HG03045 (cell line): ENCODE data around the gene LIMS4.
"Not testable (repeated sequence)": the region's sequence is repeated elsewhere in the genome, so short reads cannot be mapped to it uniquely, and the experiment has no call there.

Experiments
- ATAC-seq: cut with Tn5 transposase; IDR thresholded peaks from one replicate; pipeline ENCODE4 v1.9.1; 2021; ENCODE audit warnings: mild to moderate bottlenecking, moderate library complexity; ENCODE audit not compliant: unreplicated experiment

Gene LIMS4

GRCh38 chr2:110472171-110473058, at the start of gene LIMS4:
Gene LIMS4, minus strand, starts transcription at chr2:110472816. Its CDS starts 38 bp downstream, at chr2:110472778.
- not testable (repeated sequence) for ATAC-seq

GRCh38 chr2:110499755-110500377, 27.2 kb upstream of the LIMS4 start:
- ATAC-seq: not testable (repeated sequence)

GRCh38 chr2:110496027-110496426, 23.4 kb upstream of the LIMS4 start:
- ATAC-seq: not testable (repeated sequence)

GRCh38 chr2:110494488-110494887, 21.9 kb upstream of the LIMS4 start:
- ATAC-seq: not testable (repeated sequence)

- ATAC-seq: not testable (repeated sequence)
Measured at GRCh38 chr2:110488991-110489390, 16.4 kb upstream of the LIMS4 start.

GRCh38 chr2:110482697-110483096, 10.1 kb upstream of the LIMS4 start:
- not testable (repeated sequence) for ATAC-seq

- not testable (repeated sequence) for ATAC-seq
Measured at GRCh38 chr2:110481200-110481599, 8.6 kb upstream of the LIMS4 start.

GRCh38 chr2:110480084-110480483, 7.5 kb upstream of the LIMS4 start:
- not testable (repeated sequence) for ATAC-seq

GRCh38 chr2:110477370-110477769, 4.8 kb upstream of the LIMS4 start:
- not testable (repeated sequence) for ATAC-seq

GRCh38 chr2:110476952-110477351, 4.3 kb upstream of the LIMS4 start:
- not testable (repeated sequence) for ATAC-seq

- ATAC-seq: not testable (repeated sequence)
Measured at GRCh38 chr2:110475627-110476359, 3.2 kb upstream of the LIMS4 start.

GRCh38 chr2:110474898-110475297, 2.3 kb upstream of the LIMS4 start:
- ATAC-seq: peak; percentile 92

GRCh38 chr2:110473059-110473358, 393 bp upstream of the LIMS4 start:
- not testable (repeated sequence) for ATAC-seq

GRCh38 chr2:110468921-110469320, 3.7 kb downstream of the LIMS4 start:
- not testable (repeated sequence) for ATAC-seq

GRCh38 chr2:110465312-110465711, 7.3 kb downstream of the LIMS4 start:
- peak; percentile 87 for ATAC-seq

- ATAC-seq: not testable (repeated sequence)
Measured at GRCh38 chr2:110462458-110462857, 10.2 kb downstream of the LIMS4 start.

- ATAC-seq: not testable (repeated sequence)
Measured at GRCh38 chr2:110460318-110460717, 12.3 kb downstream of the LIMS4 start.

GRCh38 chr2:110457214-110457590, 15.4 kb downstream of the LIMS4 start:
- not testable (repeated sequence) for ATAC-seq

GRCh38 chr2:110456291-110457213, 16.1 kb downstream of the LIMS4 start:
- not testable (repeated sequence) for ATAC-seq

- ATAC-seq: not testable (repeated sequence)
Measured at GRCh38 chr2:110455080-110455670, 17.4 kb downstream of the LIMS4 start.
